Lower lobe of right lung (tissue), 2 donors: ENCODE data around the gene ZNF587. TPM values are rescaled to one million over a fixed set of nuclear protein-coding genes. Genes with fewer than 3 reads are reported as not detected.
A peak's percentile ranks its signal among the peaks of the same experiment; 100 is the strongest.
"Not testable (repeated sequence)": the region's sequence is repeated elsewhere in the genome, so short reads cannot be mapped to it uniquely, and the experiment has no call there.

Experiments
- ATAC-seq, 2 donors: fragments of 200-7000 bp; cut with Tn5 transposase; one replicate each; pipeline ENCODE4 v1.9.1; 2020 to 2022; ENCODE audit warnings: mild to moderate bottlenecking in 2 of 2, moderate library complexity in 2 of 2
- DNase-seq: peaks from one replicate; pipeline ENCODE4 v3.0.0-alpha.2; 2020
- H3K27ac ChIP-seq: fragments of 200-600 bp; one replicate; pipeline ENCODE4 v1.8.0; 2022
- H3K27me3 ChIP-seq: fragments of 200-600 bp; one replicate; pipeline ENCODE4 v1.8.0; 2022; ENCODE audit warnings: low read depth
- H3K36me3 ChIP-seq: fragments of 200-600 bp; one replicate; pipeline ENCODE4 v1.8.0; 2022; ENCODE audit warnings: mild to moderate bottlenecking
- H3K4me1 ChIP-seq: fragments of 200-600 bp; one replicate; pipeline ENCODE4 v1.8.0; 2022
- H3K4me3 ChIP-seq: fragments of 200-600 bp; one replicate; pipeline ENCODE4 v1.8.0; 2022; ENCODE audit warnings: mild to moderate bottlenecking
- H3K9me3 ChIP-seq: fragments of 200-600 bp; one replicate; pipeline ENCODE4 v1.8.0; 2022
- intact Hi-C: fragments of 100-400 bp; cut with DNase I; formaldehyde crosslinking; loops from one replicate; pipeline ENCODE4 v1.11.0; 2022
- total RNA-seq: library from RNA; stranded (reverse); fragmentation: NEBNext Ultra II Directional; extraction: Animal tissue kit (Norgen Biotek cat#: 25700); gene quantifications from one replicate; pipeline ENCODE4 v1.2.1, GENCODE V29; 2021
- TF ChIP-seq, protein P1 (sequence below): fragments of 200-600 bp; IDR thresholded peaks from one replicate; pipeline ENCODE4 v1.8.0; 2022; ENCODE audit warnings: antibody characterized with exemption, mild to moderate bottlenecking
- donor health status: DM: no; HTN: yes; CAD: no; lungs with severe emphysema.

The ZNF587 gene
- total RNA-seq, 1 donor from 2014 or later: 25.6 TPM

DNA sequence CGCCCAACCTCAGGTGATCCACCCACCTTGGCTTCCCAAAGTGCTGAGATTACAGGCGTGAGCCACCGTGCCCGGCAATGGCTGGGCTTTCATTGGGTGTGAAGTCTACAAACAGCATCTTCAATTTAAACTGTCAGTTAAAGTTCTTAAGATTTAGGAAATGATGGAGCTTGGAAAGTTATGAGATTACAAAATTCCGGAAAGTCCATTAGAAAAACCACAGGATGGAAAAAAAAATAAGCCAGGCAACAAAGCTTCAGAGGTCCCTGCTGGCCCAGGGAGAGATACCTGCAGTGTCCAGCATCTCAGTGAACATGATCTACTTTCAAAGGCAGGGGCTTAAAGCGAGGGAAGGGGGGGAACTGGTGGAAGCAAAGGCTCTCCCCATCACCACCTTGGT lies 24.1 kb upstream of the ZNF587 start:
- Histone ChIP-seq H3K36me3 (no peaks in the 10 kb centered on the region), H3K27me3 (no peaks in the 10 kb centered on the region), H3K9me3 (no peaks in the 10 kb centered on the region), H3K4me1 (peaks cover 4% of the 10 kb centered on the region), H3K27ac (no peak overlapping the region), H3K4me3 (no peak overlapping the region)
- intact Hi-C loops: no loop called here
- ATAC-seq (no peak), DNase-seq (no peak)
- TF ChIP-seq, protein P1, sequence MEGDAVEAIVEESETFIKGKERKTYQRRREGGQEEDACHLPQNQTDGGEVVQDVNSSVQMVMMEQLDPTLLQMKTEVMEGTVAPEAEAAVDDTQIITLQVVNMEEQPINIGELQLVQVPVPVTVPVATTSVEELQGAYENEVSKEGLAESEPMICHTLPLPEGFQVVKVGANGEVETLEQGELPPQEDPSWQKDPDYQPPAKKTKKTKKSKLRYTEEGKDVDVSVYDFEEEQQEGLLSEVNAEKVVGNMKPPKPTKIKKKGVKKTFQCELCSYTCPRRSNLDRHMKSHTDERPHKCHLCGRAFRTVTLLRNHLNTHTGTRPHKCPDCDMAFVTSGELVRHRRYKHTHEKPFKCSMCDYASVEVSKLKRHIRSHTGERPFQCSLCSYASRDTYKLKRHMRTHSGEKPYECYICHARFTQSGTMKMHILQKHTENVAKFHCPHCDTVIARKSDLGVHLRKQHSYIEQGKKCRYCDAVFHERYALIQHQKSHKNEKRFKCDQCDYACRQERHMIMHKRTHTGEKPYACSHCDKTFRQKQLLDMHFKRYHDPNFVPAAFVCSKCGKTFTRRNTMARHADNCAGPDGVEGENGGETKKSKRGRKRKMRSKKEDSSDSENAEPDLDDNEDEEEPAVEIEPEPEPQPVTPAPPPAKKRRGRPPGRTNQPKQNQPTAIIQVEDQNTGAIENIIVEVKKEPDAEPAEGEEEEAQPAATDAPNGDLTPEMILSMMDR: no peak

DNA sequence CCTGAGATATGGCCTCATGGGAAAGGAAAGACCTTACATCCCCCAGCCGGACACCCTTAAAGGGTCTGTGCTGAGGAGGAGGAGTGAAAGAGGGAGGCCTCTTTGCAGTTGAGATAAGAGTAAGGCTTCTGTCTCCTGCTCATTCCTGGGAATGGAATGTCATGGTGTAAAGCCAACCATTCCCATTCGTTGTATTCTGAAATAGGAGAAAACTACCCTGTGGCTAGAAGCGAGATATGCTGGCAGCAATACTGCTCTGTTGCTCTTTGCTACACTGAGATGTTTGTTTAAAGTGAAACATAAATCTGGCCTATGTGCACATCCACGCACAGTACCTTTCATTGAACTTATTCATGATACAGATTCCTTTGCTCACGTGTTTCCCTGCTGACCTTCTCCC lies 20.3 kb upstream of the ZNF587 start:
- Histone ChIP-seq H3K4me1 (no peaks in the 10 kb centered on the region), H3K4me3 (no peak overlapping the region), H3K36me3 (no peaks in the 10 kb centered on the region), H3K27me3 (no peaks in the 10 kb centered on the region), H3K27ac (no peak overlapping the region), H3K9me3 (no peaks in the 10 kb centered on the region)
- intact Hi-C loops: no loop called here
- TF ChIP-seq, protein P1: no peak
- ATAC-seq: no peak
- DNase-seq: no peak

DNA sequence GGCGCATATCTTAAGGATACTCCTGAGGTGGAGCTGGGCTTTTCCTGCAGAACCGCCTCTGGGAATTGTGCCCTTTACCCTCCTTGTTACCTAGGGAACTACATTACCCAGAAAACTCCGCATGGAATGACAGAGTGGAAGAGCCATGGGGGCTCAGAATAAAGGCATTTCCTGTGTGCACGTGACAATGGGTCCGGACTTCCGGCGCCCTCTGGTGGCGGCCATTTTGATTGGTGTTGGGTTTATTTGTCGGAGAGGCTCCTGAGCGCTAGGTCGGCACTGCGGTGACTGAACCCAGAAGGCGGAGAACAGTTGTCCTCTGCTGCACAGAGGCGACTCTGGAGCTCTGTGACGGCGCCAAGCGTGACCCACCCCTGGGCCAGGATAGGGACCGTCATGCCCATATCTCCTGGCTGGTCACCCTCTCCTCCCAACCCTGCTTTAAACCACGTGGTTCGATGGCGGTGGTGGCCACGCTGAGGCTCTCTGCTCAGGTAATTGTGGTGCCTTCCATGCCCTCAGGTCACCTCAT lies 19.5 kb upstream of the ZNF587 start, which contains the start of gene ZNF587B:
TSS of gene ZNF587B (plus strand) at position 229 of the 532 bp plus-strand sequence. CDS start at position 459, 230 bp downstream.
- H3K4me1 ChIP-seq: no peaks in the 10 kb centered on the region

DNA sequence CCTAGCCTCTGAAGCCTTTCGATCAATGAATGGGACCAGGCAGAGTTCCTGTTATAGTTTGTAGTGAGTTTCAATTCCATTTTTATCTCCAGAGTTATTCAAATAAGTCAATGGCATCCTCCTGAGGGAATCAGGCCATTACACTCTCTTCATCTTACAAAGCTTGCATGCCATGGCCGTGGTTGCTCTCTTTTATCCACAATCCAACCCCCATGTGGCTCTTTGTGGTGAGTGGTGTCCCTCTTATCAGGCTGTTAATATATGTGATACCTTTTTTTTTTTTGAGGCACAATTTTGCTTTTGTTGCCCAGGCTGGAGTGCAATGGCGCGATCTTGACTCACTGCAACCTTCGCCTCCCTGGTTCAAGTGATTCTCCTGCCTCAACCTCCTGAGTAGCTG lies 12.7 kb upstream of the ZNF587 start:
- H3K36me3 ChIP-seq: peaks cover 30% of the 10 kb centered on the region
- H3K4me3 ChIP-seq, H3K9me3 ChIP-seq, DNase-seq, intact Hi-C loops, H3K27me3 ChIP-seq, ATAC-seq, H3K4me1 ChIP-seq, H3K27ac ChIP-seq: not testable (repeated sequence)

More for the DNA sequence above, 19.5 kb upstream of the ZNF587 start, which contains the start of gene ZNF587B:
- Histone ChIP-seq H3K27me3 (no peaks in the 10 kb centered on the region), H3K27ac (peak within 1 kb of the TSS; percentile 41), H3K4me3 (peak within 1 kb of the TSS; percentile 54), H3K9me3 (no peaks in the 10 kb centered on the region), H3K36me3 (no peaks in the 10 kb centered on the region)
- TF ChIP-seq, protein P1: peak; percentile 33
- DNase-seq (peak; percentile 67), ATAC-seq (peak; percentile 81 to 88)
- intact Hi-C loops: no loop called here

DNA sequence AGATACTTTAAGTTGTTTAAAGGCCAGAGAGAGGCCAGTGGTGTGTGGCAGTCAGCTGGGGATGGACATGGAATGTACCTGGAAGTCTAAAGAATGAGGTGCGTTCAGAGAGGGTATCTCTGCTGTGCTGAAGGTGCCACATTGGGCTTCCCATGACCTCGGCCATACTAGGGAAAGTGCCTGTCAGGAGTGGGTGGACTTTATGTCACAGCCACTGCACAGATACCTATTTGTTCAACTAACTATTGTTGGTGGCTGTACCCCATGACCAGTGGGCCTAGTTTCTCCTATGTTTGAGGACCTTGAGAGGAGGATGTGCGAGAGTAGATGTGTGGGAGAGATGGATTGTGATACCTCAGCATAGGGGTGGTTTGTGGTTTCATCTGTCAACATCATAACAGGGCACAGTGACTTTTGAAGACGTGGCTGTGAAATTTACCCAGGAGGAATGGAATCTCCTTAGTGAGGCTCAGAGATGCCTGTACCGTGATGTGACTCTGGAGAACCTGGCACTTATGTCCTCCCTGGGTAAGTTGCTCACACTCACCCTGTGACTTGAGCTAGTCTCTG lies 11.0 kb upstream of the ZNF587 start:
- H3K9me3 ChIP-seq, H3K4me1 ChIP-seq, intact Hi-C loops, DNase-seq, H3K27ac ChIP-seq, ATAC-seq, H3K4me3 ChIP-seq, H3K27me3 ChIP-seq: not testable (repeated sequence)
- peaks cover 38% of the 10 kb centered on the region for H3K36me3 ChIP-seq

DNA sequence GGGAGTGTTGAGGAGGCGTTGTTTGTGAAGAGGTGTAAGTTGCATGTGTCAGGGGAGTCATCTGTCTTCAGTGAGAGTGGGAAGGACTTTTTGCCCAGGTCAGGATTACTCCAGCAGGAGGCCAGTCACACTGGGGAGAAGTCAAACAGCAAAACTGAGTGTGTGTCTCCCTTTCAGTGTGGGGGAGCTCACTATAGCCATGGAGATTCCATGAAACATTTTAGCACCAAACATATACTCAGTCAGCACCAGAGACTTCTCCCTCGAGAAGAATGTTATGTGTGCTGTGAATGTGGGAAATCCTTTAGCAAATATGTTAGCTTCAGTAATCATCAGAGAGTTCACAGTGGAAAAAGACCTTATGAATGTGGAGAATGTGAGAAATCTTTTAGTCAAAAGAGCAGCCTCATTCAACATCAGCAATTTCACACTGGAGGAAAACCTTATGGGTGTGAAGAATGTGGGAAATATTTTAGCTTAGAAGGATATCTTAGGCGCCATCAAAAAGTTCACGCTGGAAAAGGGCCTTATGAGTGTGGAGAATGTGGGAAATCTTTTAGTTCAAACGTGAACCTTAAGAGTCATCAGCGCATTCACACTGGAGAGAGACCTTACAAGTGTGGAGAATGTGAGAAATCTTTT lies 8.4 kb upstream of the ZNF587 start:
- no peak for ATAC-seq
- Histone ChIP-seq H3K4me3 (no peak overlapping the region), H3K9me3 (peaks cover 4% of the 10 kb centered on the region), H3K27me3 (no peaks in the 10 kb centered on the region), H3K4me1 (no peaks in the 10 kb centered on the region), H3K27ac (no peak overlapping the region), H3K36me3 (peaks cover 38% of the 10 kb centered on the region)
- DNase-seq: no peak
- TF ChIP-seq, protein P1: no peak
- intact Hi-C loops: no loop called here

DNA sequence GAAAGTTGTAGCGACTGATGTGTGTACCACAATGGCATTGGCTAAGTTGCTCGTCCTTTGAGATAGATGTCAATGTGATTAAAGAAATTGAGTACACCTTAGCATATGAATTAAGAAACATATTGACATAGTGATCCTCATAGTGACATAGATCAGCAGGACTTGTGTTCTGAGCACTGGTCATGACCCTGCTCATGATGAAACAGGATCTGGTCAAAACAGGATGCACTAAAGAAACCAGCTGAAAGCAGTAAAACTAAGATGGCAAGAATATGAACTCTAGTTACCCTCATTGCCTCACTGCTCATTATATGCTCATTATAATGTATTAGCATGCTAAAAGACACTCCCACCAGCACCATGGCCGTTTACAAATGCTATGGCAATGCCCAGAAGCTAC lies 2.5 kb upstream of the ZNF587 start:
- DNase-seq, H3K27me3 ChIP-seq, H3K9me3 ChIP-seq, H3K36me3 ChIP-seq, H3K4me1 ChIP-seq, H3K27ac ChIP-seq, ATAC-seq, intact Hi-C loops, H3K4me3 ChIP-seq: not testable (repeated sequence)

DNA sequence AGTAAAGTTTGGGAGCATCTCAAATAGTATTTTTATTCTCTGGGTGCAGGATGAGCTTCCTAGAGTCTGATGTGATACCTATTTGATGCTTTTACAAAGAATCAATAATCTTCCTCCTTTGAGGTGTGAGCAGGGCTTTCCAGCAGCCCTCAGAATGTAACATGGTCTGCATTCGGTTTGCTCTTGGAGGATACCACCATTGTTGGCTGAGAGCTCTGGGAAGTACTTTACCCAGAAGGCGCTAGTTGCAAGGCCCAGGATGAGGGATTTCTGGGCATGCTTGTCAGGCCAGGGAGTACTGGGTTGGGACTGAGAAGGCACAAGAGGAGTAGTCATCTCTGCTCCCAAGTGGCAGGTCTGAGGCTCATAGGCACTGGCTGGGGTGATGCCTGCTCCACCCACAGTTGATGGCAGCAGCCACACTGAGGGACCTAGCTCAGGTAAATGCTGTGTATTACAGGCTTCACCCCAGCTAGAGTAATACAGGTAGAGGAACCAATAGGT lies 445 bp upstream of the ZNF587 start:
- H3K27me3 ChIP-seq, H3K9me3 ChIP-seq, H3K27ac ChIP-seq, intact Hi-C loops, H3K4me1 ChIP-seq, H3K36me3 ChIP-seq, DNase-seq: not testable (repeated sequence)
- H3K4me3 ChIP-seq: peak overlapping the region; percentile 79
- ATAC-seq: peak in 1 of 2 donors; percentile 18
